NCI-H2196 (cell line): ENCODE results near the gene TNFAIP3.
"Not testable (repeated sequence)": the region's sequence is repeated elsewhere in the genome, so short reads cannot be mapped to it uniquely, and the experiment has no call there.

Source experiments
- DNase-seq: peaks from one replicate; lab custom pipeline; 2025; ENCODE audit not compliant: unreplicated experiment; lab: John Stamatoyannopoulos, UW

Gene TNFAIP3

DNA sequence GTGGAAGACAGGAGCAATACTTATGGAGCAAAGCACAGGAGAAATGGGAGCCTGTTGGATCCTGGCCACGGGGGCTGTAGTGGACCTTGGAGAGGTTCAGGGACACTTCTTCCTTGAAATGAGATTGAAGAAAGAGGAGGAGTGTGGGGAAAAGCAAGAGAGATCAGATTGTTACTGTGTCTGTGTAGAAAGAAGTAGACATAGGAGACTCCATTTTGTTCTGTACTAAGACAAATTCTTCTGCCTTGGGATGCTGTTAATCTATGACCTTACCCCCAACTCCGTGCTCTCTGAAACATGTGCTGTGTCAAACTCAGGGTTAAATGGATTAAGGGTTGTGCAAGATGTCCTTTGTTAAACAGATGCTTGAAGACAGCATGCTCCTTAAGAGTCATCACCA, 22.7 kb upstream of the TNFAIP3 start:
- DNase-seq: not testable (repeated sequence)

DNA sequence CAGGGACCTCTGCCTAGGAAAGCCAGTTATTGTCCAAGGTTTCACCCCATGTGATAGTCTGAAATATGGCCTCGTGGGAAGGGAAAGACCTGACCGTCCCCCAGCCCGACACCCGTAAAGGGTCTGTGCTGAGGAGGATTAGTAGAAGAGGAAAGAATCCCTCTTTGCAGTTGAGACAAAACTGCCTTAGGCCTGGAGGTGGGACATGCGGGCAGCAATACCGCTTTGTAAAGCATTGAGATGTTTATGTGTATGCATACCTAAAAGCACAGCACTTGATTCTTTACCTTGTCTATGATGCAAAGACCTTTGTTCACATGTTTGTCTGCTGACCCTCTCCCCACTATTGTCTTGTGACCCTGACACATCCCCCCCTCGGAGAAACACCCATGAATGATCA, 22.3 kb upstream of the TNFAIP3 start:
- DNase-seq: not testable (repeated sequence)

DNA sequence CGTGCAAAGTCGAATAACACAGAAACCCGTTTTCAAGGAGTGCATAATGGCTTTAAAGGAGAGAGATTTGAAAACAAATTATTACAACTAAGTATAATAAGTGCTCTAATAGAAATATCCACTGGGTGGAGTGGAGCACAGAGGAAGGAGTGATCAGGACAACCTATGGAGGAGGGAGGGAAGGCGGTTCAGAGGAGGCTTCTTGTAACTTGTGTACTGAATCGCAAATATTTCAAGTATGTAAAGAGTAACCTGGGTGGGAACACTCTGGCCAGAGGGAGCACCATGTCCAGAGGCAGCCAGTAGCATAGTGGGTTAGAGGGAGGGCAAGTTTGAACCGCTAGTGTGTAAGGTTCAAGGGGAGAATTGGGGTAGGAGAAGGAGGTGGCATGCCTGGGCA, 21.6 kb upstream of the TNFAIP3 start:
- no peak for DNase-seq

DNA sequence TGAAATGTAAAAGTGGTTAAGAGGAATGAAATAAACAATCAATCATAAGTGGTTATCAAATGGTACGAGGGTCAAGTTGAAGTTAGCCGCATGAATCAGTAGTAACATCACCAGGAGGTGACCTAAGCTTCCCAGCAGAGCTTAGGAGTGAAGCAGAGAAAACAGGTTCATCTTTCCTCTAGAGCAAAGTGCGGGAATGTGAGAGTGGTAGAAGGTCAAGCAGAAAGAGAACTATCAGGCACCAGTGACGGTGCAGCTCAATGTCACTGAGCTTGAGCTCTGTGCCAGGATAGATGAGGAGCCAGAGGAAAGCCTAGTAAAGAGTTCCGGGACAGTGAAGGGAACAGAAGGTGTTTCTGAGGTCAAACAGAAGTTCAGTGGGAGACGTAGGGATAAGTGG, 20.8 kb upstream of the TNFAIP3 start:
- DNase-seq: no peak

DNA sequence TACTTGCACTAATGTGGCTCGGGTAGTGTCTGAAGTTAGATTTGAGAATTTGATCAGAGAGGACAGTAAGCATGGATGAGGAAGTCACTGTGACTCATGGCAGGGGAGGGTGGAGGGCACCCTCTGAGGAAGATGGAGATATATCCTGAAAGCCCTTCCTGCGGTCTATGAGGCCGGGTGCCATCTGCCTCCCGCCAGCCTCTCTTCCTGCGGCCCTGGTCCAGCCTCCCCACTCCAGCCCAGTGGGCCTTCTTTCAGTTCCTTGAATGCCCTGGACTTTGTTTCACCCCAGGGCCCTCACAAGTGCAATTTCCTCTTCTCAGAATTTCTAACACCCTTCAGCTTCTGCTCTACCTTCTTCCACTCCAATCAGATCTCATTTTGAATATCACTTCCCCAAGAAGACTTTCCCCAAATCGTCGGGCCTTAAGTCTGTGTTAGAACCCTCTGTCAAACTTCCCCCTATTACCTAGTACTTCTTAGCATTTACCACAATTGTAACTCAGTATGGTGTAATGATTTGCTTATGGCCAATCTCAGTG, 20.2 kb upstream of the TNFAIP3 start:
- DNase-seq: no peak

DNA sequence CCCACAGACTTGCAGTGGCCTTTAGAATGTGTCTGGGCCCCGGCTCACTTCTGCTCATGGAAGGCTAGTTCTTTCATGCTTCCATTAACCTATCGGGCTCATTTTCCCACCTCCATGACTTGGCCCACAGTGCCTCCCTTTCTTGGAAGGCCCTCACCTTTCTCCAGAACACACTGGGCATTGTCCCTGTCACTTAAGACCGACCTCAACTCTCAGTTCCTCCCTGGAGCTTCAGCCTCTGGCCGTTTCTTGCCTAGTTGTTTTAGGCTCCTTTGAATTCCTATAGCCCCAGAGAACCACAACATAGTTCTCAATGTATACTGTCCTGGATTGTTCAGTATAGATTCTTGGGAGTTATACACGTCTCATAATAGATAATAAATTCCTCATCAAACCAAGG, 19.3 kb upstream of the TNFAIP3 start:
- no peak for DNase-seq

DNA sequence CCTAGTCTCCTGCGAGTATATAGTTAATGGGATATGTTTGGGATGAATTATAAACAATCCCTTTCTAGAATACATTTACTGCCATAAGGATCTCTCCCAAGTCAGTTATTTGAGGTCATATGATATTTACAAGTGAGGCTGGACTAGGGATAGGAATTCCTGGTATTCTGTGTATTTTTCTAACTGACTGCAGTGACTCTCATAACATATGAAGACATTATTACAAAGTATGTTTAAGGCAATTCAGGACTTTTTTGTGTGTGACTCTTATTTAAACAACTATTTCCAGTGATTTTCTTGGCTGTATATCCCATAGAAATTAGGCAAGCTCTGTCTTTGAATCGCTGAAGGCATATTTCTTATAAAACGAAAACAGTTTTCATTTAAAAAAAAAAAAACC, 18.4 kb upstream of the TNFAIP3 start:
- no peak for DNase-seq

DNA sequence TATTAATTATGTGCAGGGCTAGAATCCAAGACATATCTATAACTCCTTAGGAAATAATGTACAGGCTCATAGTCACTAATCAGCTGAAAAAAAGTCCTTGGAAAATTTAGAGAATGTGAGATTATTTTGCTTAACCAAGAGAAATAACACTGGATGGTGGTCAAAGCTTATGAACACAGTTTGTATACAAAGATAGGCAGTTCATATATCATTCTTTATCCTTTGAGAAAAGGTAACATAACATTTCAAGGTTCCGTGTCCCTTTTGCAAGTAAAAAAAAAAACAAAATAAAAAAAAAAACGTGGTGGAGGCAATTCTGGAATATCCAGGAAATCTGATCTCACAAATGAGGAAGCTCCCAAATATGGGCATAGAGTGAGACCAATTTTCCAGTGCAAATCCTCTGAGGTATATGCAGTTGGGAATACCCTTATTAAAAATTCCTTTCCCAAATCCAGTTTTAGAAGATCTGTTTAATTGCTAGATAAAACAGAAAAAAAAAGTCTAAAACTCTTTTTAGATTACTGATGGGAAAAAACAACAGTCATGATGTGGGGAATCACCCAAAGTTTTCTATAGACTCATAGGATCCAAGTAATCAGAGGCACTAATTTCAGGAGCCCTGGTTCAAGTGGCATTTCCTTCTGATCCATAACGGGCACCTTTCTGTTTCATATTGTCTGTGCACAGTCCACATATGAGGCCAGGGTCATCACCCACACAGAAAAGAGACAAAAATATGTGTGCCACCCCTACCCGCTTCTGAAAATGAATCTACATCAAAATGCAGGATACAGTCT, 17.7 kb upstream of the TNFAIP3 start:
- no peak for DNase-seq

DNA sequence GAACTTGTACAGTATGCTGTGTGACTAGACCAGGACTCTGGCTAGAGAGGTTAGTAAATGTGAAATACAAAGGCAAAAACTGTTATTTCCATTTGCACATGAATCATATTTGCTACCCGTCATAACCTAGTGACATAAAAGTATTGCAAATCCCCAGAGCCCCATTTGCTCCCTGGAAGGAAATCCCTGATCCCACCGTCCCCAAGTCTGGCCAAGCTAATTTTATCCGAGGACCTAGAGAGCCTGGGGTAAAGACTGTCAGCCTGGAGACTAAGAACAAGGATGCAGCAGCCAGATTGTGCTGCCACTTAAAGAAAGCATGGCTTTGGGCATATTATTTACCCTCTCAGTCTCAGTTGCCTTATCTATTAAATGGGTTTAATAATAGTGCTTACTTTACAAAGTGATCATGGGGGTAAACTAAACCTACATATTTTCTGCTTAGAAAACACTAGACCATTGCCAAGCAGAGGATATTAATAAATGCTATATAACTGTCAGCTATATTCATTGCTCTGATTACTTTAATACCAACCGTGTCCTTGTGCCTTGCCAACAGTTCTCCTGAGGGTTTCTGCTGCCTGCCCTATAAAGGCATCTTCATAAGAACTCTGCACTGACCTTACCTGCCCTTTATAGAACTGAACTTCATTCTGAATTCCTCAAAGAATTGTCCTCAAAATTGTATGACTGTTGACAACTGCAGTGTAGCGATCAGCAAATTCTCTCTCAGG, 16.9 kb upstream of the TNFAIP3 start:
- DNase-seq: no peak

DNA sequence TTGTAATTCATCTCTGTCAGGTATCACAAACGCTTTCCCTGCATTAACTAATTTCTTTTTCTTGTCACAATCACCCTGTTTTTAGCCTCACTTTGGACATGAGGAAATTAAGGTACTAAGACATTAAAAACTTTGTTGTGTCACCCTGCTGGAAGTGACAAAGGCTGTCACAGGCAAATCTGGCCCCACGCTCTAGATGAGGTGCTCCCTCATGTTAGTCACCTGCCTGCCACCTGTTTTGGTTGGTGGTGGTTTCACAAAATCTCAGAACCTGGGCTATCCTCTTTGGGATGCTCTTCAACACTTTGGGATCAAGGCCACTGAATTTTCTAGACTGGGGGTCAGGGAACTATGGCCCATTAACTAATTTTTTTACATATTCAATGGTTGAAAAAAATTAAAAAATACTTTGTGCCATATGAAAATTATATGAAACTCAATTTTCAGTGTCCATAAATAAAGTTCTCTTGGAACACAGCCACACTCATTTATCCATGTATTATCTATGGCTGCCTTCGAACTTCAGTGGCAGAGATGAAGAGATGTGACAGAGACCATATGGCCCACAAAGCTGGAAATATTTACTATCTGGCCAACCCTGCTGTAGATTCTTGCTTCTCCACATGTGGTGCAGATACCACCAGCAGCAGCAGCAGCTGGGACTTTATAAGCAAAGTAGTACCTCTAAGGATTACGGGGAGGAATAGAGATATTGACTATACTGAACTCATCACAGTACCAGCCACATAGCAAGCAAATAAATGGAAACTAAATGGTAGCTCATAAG, 16.1 kb upstream of the TNFAIP3 start:
- DNase-seq: no peak

DNA sequence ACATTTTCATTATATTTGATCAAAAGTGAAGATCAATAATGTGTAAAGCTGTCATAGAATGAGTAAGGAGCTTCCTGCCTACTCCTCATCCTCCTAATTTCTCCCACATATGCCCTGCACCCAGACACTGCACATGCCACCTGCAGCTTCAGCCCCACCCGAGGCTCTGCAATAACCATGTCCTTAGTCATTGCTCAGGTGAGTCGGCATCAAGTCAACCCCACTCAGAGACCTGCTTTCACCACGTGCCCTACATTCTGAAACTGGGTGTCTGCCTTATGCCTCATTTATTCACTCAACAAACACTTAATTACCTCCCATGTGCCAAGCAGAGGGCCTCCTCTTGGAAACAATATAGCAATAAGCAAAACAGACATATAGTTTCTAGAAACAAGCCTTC, 15.4 kb upstream of the TNFAIP3 start:
- DNase-seq: no peak

DNA sequence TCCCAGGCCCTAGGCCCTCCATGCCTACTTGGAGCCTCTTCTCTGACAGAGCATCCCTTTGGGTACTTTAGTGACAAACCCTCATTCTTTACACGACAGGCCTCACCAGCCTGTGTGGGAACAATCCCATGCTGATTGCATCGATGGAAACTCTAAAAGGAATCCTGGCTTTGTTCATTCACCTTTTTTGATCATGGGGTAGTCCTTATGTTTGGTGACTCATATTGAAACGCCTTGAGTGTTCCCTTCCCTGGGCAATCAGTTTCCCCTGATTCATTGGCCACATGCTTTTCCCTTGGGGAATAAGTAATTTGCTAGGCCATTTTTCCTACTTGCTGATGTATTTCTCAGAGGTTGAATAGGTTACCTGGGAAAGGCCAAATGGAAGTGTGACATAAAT, 14.7 kb upstream of the TNFAIP3 start:
- DNase-seq: no peak

DNA sequence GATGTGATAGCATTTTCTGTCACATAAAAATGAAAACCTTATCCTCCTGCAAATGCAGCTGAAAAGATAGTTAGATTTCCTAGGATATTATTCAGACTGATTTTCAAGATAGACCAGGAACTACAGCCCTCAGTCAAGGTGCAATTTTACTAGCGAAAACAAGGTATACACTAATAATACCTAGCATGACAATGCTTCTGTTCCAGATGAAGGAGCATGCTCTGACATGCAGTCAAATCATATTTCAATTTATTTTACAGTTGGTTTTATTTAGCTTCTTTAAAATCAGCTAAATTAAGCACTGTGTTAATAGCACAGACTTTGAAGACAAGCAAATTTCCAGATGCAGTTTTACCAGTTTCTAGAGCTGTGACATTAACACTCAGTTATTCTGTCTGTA, 14.2 kb upstream of the TNFAIP3 start:
- no peak for DNase-seq

DNA sequence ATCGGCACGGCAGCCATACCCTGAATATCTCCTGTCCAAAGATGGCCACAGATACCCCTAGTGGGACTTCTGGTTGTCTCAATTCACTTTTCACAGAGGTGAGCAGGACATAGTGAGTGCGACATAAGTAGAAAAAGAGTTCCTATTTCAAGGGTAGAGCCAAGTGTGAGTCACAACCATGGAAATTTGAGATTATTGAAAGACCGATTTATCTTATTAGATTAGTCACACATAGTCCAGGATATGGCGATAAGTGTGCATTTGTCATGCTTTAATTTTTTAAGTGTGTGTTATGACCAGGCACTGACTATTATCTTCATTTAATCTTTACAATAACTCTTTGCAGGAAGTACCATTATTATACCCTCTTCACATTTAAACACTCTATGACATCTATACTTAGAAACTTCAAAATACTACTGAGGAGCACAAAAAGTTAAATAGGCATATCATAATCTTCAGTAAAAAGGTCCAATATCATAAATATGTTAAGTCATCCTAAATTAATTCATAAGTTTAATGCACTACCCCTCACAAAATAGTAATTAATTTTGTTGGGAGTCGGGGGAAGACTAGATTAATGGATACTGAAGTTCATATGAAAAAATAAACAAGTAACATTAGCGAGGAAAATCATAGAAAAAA, 13.4 kb upstream of the TNFAIP3 start:
- peak; percentile 13 for DNase-seq

DNA sequence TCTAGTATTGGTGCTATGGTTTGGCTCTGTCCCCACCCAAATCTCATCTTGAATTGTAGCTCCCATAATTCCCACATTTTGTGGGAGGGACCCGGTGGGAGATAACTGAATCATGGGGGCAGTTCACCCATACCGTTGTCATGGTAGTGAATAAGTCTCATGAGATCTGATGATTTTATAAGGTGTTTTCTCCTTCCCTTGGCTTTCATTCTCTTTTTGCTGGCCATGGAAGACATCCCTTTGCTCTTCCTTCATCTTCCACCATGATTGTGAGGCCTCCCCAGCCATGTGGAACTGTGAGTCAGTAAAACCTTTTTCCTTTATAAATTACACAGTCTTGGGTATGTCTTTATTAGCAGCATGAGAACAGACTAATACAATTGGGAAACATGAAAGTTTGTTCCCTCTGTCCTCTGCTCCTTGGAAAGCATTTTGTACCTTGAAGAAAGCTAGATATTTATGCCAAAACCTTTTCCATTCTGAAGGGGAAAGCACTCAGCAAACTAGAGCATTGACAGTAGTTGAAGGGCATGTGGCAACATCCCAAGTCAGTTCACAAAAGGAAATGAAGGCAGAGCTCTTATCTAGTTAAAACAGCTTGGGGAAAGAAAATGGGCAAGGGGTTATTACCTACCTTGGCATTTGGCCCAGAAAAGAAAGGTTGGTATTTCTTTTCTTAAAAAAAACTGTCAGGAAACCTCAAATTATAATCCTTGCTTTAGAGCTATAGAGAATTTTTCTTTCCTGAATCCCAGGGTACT, 10.7 kb upstream of the TNFAIP3 start:
- no peak for DNase-seq

DNA sequence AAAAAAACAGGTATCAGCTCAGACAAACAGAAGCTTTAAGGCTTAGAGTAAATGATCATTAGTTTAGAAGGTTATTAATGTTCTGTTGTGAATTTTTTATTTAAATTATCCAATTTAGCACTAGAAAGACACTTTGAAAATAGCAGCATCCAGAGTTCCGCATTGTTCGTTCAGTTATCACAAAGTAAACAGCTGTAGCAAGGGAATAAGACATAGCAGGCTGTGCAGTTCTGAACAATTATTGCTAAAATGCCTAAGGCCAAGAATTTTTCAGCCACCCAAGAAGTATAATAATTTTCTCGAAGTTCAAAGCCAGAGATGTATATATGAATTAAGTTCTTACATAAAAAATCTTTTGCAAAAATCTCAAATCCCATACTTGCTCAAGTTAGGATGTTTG, 8.0 kb upstream of the TNFAIP3 start:
- no peak for DNase-seq

DNA sequence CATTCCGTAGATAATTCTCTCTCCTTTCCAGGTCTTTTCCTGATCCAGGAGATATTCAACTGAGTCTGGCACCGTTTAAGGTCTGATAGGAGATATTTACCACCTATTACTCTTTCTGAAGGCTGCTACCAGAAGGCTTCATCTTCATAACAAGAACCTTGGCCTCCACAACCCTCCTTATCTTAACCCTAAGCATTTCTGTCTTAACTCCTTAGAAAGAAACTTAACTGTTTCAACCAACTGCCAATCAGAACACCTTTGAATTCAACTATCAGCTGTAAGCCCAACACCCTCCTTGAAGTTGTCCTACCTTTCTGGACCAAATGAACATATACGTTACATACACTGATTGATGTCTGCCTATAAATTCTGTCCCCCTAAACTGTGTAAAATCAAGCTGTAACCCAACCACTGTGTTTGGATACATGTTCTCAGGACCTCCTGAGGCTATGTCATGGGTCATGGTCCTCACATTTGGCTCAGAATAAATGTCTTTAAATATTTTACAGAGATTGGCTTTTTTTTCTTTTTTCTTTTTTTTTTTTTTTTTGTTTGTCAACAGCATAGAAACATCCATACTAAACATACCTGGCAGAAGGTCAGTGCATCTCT, 6.6 kb upstream of the TNFAIP3 start:
- DNase-seq: no peak

DNA sequence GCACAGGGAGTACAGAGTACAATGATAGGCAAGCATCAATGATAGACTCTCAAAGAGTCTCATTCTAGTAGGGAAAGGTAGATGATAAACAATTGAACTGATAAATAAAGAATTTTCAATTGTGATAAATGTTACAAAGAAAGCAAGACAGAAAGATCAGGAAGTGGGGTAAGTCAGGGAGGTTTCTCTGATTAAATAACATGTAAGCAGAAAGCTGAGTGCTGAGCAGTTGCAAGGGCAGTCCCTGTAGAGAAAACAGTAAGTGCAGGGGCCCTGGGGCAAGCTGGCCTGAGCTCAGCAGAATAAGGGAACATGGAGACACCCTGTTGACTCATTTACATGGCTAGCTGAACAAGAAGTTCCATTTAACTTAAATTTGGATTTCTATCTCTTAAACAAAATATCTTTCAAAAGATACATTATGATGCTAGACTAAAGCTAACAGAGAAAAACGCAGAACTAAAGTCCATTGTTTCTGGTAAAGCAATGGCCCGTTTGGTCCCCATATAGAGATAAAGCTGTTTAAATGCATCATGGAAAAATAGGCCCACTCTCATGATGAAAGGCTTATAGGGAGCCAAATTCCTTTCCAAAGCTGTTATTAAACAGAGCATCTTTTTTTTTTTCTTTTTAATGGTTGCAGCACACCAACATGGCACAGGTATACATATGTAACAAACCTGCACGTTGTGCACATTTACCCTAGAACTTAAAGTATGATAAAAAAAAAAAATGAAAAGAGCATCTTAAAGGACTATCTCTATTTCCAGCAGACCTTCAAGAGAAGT, 5.3 kb upstream of the TNFAIP3 start:
- DNase-seq: no peak

DNA sequence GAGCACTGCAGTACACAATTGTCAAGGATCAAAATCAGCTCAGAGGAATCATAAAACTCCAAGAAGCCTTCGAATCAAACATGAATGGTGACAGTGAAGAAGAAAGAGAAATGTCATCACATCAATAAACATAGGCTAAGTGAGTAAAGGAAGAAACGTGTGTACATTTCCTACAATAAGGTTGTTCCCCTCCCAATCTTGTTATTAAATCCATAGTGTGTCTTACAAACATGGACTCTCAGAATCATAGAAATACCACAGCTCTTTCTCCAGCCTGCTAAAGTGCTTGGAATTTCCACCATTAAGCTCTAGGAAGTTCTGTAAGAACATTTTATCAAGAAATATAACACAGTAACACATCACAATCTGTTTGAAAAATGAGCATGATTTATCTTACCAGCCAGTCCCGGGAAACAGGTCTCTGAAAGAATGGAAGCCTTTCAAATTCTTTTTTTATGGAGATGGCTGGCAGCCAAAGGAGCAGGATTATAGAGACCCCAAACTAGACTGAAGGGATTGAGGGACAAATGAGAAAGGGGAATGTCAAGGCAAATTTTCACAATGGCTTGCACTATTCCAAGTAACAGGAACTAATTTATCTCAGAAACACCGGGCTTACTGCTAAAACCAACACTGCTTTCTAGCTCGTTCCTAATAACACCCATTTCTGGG, 4.5 kb upstream of the TNFAIP3 start:
- no peak for DNase-seq
